Measurements from ENCODE around the gene RTN4RL2.

The RTN4RL2 gene

DNA sequence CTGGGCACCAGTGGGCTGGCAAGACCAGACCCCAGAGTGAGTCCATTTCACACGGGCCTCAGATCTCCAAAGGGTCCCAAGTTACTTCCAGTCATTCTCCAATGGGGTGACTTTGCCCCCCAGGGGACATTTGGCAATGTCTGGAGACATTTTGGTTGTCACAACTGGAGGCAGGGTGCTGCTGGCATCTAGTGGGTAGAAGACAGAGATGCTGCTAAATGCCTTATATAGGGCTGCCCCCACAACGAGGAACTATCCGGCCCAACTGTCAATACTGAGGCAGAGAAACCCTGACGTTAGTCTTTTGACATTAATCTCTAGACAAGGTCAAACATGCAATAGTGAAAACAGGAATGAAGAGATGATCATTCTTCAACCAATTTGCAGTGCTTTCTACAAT lies 6.4 kb downstream of the RTN4RL2 start:
- in situ Hi-C loops (cut with MboI; ENCODE audit: low pct_unique_long_range_greater_than_20kb, low sequenced_read_pairs, unreplicated experiment): no loop called here
- TF ChIP-seq CTCF (IDR thresholded peaks at IDR 0.05; ENCODE audit: extremely low read depth, insufficient read depth, missing control alignments): no peak
- no peak for DNase-seq (ENCODE audit: low spot score)

DNA sequence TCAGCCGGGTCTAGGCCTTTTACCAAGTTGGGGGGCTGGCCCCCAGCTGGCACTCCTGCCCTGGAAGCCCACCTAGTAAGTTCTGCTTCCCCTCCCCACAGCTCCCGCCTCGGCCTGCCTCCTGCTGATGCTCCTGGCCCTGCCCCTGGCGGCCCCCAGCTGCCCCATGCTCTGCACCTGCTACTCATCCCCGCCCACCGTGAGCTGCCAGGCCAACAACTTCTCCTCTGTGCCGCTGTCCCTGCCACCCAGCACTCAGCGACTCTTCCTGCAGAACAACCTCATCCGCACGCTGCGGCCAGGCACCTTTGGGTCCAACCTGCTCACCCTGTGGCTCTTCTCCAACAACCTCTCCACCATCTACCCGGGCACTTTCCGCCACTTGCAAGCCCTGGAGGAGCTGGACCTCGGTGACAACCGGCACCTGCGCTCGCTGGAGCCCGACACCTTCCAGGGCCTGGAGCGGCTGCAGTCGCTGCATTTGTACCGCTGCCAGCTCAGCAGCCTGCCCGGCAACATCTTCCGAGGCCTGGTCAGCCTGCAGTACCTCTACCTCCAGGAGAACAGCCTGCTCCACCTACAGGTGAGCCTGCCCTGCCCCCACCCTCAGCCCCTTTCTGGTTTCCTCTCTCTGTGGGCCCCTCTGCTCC lies 7.3 kb downstream of the RTN4RL2 start:
- no peak for DNase-seq (ENCODE audit: low spot score)
- TF ChIP-seq CTCF (IDR thresholded peaks at IDR 0.05; ENCODE audit: extremely low read depth, insufficient read depth, missing control alignments): no peak
- in situ Hi-C loops (cut with MboI; ENCODE audit: low pct_unique_long_range_greater_than_20kb, low sequenced_read_pairs, unreplicated experiment): no loop called here

- in situ Hi-C loops (cut with MboI; ENCODE audit: low pct_unique_long_range_greater_than_20kb, low sequenced_read_pairs, unreplicated experiment): no loop called here
- TF ChIP-seq CTCF (IDR thresholded peaks at IDR 0.05; ENCODE audit: extremely low read depth, insufficient read depth, missing control alignments): no peak
- DNase-seq (ENCODE audit: low spot score): no peak
These were observed 7.9 kb downstream of the RTN4RL2 start for GRCh38 chr11:57468276-57468675.

DNA sequence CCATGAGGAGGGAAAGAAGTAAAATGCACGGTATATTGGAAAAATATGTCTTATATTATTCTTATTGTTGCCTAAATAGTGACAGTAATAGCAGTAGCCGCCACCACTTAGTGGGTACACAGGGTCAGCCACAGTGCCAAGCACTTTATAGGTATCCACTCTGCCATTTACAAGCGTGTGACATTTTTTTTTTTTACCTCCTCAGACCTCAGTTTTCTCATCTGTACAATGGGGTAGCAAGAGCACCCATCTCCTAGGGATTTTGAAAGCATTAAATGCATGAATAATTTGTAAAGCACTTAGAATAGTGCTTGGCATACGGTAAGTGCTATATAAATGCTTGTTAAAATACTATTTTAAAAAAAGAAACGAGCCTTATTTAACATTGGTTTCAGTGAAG lies 8.9 kb downstream of the RTN4RL2 start:
- TF ChIP-seq CTCF (IDR thresholded peaks at IDR 0.05; ENCODE audit: extremely low read depth, insufficient read depth, missing control alignments): no peak
- DNase-seq (ENCODE audit: low spot score): no peak
- in situ Hi-C loops (cut with MboI; ENCODE audit: low pct_unique_long_range_greater_than_20kb, low sequenced_read_pairs, unreplicated experiment): no loop called here

- no peak for DNase-seq (ENCODE audit: low spot score)
- TF ChIP-seq CTCF (IDR thresholded peaks at IDR 0.05; ENCODE audit: extremely low read depth, insufficient read depth, missing control alignments): no peak
- in situ Hi-C loops (cut with MboI; ENCODE audit: low pct_unique_long_range_greater_than_20kb, low sequenced_read_pairs, unreplicated experiment): no loop called here
These were observed 11.2 kb downstream of the RTN4RL2 start for GRCh38 chr11:57471496-57471895.

DNA sequence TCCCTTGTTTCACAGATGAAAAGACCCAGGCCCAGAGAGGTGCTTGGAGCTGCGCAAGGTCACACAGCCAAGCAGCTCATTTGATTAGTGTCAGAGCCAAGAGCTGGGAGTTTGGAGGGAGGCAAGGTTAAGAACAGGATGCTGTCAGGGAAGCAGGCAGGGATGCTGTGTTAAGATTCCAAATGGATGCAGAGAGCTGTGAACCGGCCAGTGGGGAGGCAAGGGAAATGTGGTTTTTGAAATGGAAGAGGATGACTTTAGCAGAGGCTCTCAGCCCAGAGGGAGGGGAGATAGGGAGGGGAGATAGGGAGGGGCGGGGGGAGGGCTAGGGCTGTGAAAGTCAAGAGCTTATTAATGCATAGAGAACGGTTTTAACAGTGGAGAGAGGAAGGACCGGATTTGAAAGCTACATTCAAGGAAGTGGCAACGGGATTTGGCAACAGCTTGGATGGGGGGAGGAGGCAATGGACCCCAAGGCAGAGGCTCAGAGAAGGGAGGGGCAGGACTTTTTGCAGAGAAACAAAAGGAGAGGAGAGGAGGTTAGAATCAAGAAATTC lies 13.0 kb downstream of the RTN4RL2 start:
- TF ChIP-seq CTCF (IDR thresholded peaks at IDR 0.05; ENCODE audit: extremely low read depth, insufficient read depth, missing control alignments): no peak
- in situ Hi-C loops (cut with MboI; ENCODE audit: low pct_unique_long_range_greater_than_20kb, low sequenced_read_pairs, unreplicated experiment): no loop called here
- DNase-seq (ENCODE audit: low spot score): no peak

All from GM13977 (cell line).